GM21447 (cell line): ENCODE results near the gene DENND4C.
"Not testable (repeated sequence)": the region's sequence is repeated elsewhere in the genome, so short reads cannot be mapped to it uniquely, and the experiment has no call there.

Source experiments
- ATAC-seq: cut with Tn5 transposase; IDR thresholded peaks from one replicate; pipeline ENCODE4 v1.9.1; 2021; ENCODE audit not compliant: unreplicated experiment

Gene DENND4C

GRCh38 chr9:19369107-19369506 is 138.6 kb downstream of the DENND4C start:
- no peak for ATAC-seq

GRCh38 chr9:19371942-19372341 is 141.4 kb downstream of the DENND4C start:
- no peak for ATAC-seq

- ATAC-seq: no peak
These were observed 142.1 kb downstream of the DENND4C start for GRCh38 chr9:19372567-19372966.

GRCh38 chr9:19373527-19373926 is 143.0 kb downstream of the DENND4C start:
- no peak for ATAC-seq

GRCh38 chr9:19375538-19375937 is 145.0 kb downstream of the DENND4C start:
- no peak for ATAC-seq

GRCh38 chr9:19376931-19377330 is 146.4 kb downstream of the DENND4C start:
- ATAC-seq: no peak

- ATAC-seq: no peak
These were observed 147.7 kb downstream of the DENND4C start for GRCh38 chr9:19378164-19378563.

- no peak for ATAC-seq
These were observed 148.2 kb downstream of the DENND4C start for GRCh38 chr9:19378647-19379046.

- no peak for ATAC-seq
These were observed 148.8 kb downstream of the DENND4C start for GRCh38 chr9:19379283-19379682.

- peak; percentile 29 for ATAC-seq
These were observed 149.2 kb downstream of the DENND4C start for GRCh38 chr9:19379697-19380046.

- no peak for ATAC-seq
These were observed 150.3 kb downstream of the DENND4C start for GRCh38 chr9:19380826-19381075.

GRCh38 chr9:19381656-19382055 is 151.2 kb downstream of the DENND4C start:
- ATAC-seq: no peak

GRCh38 chr9:19385212-19385611 is 154.7 kb downstream of the DENND4C start:
- not testable (repeated sequence) for ATAC-seq

- no peak for ATAC-seq
These were observed 155.5 kb downstream of the DENND4C start for GRCh38 chr9:19385786-19386501.

GRCh38 chr9:19386502-19387044 is 156.1 kb downstream of the DENND4C start:
- ATAC-seq: no peak

- no peak for ATAC-seq
These were observed 156.8 kb downstream of the DENND4C start for GRCh38 chr9:19387317-19387716.

- ATAC-seq: not testable (repeated sequence)
These were observed 159.0 kb downstream of the DENND4C start for GRCh38 chr9:19389539-19389938.

- ATAC-seq: no peak
These were observed 167.4 kb downstream of the DENND4C start for GRCh38 chr9:19397845-19398244.

GRCh38 chr9:19403231-19403630 is 172.7 kb downstream of the DENND4C start:
- not testable (repeated sequence) for ATAC-seq

GRCh38 chr9:19404283-19405075 is 174.0 kb downstream of the DENND4C start:
- ATAC-seq: no peak

GRCh38 chr9:19405771-19406170 is 175.3 kb downstream of the DENND4C start:
- no peak for ATAC-seq

- peak; percentile 10 for ATAC-seq
These were observed 177.8 kb downstream of the DENND4C start for GRCh38 chr9:19408316-19408692.
